ENCODE results near the gene CLEC3B. TPM values are rescaled to one million over a fixed set of nuclear protein-coding genes. Genes with fewer than 3 reads are reported as not detected.

Gene CLEC3B
- total and polyA plus RNA-seq, 8 donors = 16.7 to 199 (median 27.5) TPM; not detected in 2

DNA sequence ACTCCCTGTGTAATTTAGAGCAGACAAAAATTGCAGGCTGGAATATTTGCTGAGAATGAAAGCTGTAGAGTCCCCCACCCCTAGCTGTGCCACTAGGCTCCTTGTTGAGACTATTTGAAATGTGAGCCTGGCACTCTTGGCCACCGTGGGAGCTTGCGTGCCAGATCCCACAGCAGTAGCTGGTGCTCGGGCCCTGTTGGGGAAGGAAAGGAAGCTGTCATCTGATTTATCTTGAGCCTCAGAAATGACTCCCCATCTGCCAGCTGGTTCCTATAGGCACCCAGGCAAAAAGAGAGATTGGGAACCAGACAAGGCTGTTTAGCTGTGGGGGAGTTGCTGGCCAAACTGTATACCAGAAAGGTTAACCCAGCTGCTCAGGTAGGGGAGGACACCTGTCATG lies 23.4 kb upstream of the CLEC3B start:
- peaks cover 0 to 10% (median 0%) of the 10 kb centered on the region in 4 donors for H3K4me1 ChIP-seq
- WGBS, 5 donors = 89 to 100% (median 93%) methylated on average over 3 of the region's 3 CpGs
- no peaks in the 10 kb centered on the region for H3K9me3 ChIP-seq
- DNase-seq = no peak
- TF ChIP-seq, protein P1, sequence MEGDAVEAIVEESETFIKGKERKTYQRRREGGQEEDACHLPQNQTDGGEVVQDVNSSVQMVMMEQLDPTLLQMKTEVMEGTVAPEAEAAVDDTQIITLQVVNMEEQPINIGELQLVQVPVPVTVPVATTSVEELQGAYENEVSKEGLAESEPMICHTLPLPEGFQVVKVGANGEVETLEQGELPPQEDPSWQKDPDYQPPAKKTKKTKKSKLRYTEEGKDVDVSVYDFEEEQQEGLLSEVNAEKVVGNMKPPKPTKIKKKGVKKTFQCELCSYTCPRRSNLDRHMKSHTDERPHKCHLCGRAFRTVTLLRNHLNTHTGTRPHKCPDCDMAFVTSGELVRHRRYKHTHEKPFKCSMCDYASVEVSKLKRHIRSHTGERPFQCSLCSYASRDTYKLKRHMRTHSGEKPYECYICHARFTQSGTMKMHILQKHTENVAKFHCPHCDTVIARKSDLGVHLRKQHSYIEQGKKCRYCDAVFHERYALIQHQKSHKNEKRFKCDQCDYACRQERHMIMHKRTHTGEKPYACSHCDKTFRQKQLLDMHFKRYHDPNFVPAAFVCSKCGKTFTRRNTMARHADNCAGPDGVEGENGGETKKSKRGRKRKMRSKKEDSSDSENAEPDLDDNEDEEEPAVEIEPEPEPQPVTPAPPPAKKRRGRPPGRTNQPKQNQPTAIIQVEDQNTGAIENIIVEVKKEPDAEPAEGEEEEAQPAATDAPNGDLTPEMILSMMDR (IDR thresholded peaks at IDR 0.05) = no peak
- H3K4me3 ChIP-seq = no peak overlapping the region
- H3K27ac ChIP-seq = no peak overlapping the region
- H3K27me3 ChIP-seq = no peaks in the 10 kb centered on the region
- peaks cover 18 to 92% (median 89%) of the 10 kb centered on the region in 4 donors for H3K36me3 ChIP-seq
- intact Hi-C loops (cut with DNase I; ENCODE audit: low total_unique reads) = no loop called here

DNA sequence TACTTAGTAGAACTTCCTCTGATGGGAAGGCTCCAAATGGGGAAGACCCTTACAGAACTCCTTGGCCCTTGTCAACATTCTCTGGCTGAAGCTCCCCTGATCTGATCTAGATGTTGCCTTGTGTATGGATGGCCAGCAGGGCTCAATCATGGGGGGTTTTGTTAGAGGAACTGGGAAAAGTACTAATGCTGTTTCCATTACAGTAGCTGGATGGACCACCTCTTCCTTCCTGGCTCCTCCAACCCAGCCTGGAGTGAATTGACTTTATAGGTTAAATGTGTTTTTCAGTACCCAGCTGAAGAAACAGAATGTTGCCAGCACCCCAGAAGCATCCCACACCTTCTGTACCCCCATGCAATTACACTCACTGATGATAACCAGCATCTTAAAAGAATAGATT lies 22.7 kb upstream of the CLEC3B start:
- H3K36me3 ChIP-seq = peaks cover 13 to 92% (median 89%) of the 10 kb centered on the region in 4 donors

DNA sequence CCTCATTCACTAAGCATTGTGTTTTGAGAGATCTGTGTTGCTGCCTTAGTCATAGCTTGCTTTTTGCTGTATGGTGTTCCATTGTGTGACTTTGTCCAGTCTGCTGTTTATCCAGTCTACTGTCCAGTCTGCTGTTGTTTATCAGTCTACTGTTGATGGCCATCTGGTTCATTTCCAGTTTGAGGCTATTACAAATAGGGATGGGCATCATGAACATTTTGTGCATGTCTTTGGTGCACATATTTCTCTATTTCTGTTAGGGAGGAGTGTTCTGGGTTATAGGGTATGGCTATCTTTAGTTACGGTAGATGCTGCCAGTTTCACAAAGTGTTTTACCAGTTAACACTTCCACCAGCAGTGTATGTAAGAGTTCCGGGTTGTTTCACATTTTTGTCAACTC lies 22.2 kb upstream of the CLEC3B start:
- Histone ChIP-seq H3K27me3 (no peaks in the 10 kb centered on the region), H3K27ac (no peak overlapping the region), H3K9me3 (no peaks in the 10 kb centered on the region), H3K36me3 (peaks cover 10 to 92% (median 89%) of the 10 kb centered on the region in 4 donors), H3K4me3 (no peak overlapping the region), H3K4me1 (peaks cover 0 to 10% (median 0%) of the 10 kb centered on the region in 4 donors)
- intact Hi-C loops (cut with DNase I; ENCODE audit: low total_unique reads) = no loop called here
- 90 to 98% (median 93%) methylated on average over 2 of the region's 2 CpGs for WGBS, 5 donors
- TF ChIP-seq POLR2A (IDR thresholded peaks at IDR 0.05) (no peak), POLR2AphosphoS5 (IDR thresholded peaks at IDR 0.05) (no peak), EP300 (IDR thresholded peaks at IDR 0.05) (no peak)
- TF ChIP-seq, protein P1 (IDR thresholded peaks at IDR 0.05) = no peak
- DNase-seq = no peak

More for the DNA sequence above, 22.7 kb upstream of the CLEC3B start:
- no peak overlapping the region for H3K4me3 ChIP-seq
- H3K4me1 ChIP-seq = peaks cover 0 to 10% (median 0%) of the 10 kb centered on the region in 4 donors
- H3K27me3 ChIP-seq = no peaks in the 10 kb centered on the region
- H3K9me3 ChIP-seq = no peaks in the 10 kb centered on the region
- no peak overlapping the region for H3K27ac ChIP-seq
- intact Hi-C loops (cut with DNase I; ENCODE audit: low total_unique reads) = no loop called here
- TF ChIP-seq EP300 (IDR thresholded peaks at IDR 0.05) (no peak), POLR2A (IDR thresholded peaks at IDR 0.05) (no peak), POLR2AphosphoS5 (IDR thresholded peaks at IDR 0.05) (no peak)
- TF ChIP-seq, protein P1 (IDR thresholded peaks at IDR 0.05) = no peak
- DNase-seq = no peak

DNA sequence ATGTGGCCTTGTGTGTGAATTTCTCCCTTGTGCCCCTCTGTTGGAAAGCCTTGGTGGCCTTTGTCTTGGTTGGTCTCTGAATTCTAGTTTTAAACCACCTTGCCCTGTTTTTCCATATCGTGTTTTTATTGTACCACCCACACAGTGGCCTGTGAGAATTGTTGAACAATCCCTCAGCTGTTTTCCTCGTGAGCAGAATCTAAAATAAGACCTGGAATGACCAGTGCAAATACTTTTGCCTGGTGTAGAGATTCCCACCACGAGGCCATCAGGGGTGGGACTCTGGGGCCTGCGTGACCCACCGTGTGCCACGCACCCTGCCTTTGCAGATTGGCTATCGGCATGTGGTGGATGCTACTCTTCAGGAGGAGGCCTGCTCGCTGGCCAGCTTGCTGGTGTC lies 19.0 kb upstream of the CLEC3B start:
- no peak for DNase-seq
- H3K27me3 ChIP-seq = no peaks in the 10 kb centered on the region
- no peak overlapping the region for H3K4me3 ChIP-seq
- no peak overlapping the region for H3K27ac ChIP-seq
- intact Hi-C loops (cut with DNase I; ENCODE audit: low total_unique reads) = no loop called here
- H3K9me3 ChIP-seq = no peaks in the 10 kb centered on the region
- H3K36me3 ChIP-seq = peaks cover 10 to 74% (median 70%) of the 10 kb centered on the region in 4 donors
- WGBS, 5 donors = 95 to 98% (median 95%) methylated on average over 8 of the region's 8 CpGs
- peaks cover 0 to 20% (median 14%) of the 10 kb centered on the region in 4 donors for H3K4me1 ChIP-seq
- TF ChIP-seq, protein P1 (IDR thresholded peaks at IDR 0.05) = no peak
- no peak for TF ChIP-seq POLR2AphosphoS5 (IDR thresholded peaks at IDR 0.05)
- TF ChIP-seq EP300 (IDR thresholded peaks at IDR 0.05) = no peak
- no peak for TF ChIP-seq POLR2A (IDR thresholded peaks at IDR 0.05)
